GM23338 (cell line): ENCODE measurements around the gene FASTKD1. TPM values are rescaled to one million over a fixed set of nuclear protein-coding genes. Genes with fewer than 3 reads are reported as not detected.
"Not testable (repeated sequence)": the region's sequence is repeated elsewhere in the genome, so short reads cannot be mapped to it uniquely, and the experiment has no call there.

Experiments
- ATAC-seq: fragments of 200-7000 bp; cut with Tn5 transposase; 3 replicates; pipeline ENCODE4 v1.9.1; 2020
- DNase-seq: peaks from one replicate; pipeline ENCODE4 v3.0.0-alpha.2; 2015; ENCODE audit warnings: low spot score
- H2AFZ ChIP-seq: fragments of 200-600 bp; sonication (generic); 2 replicates; pipeline ENCODE4 v1.8.0; 2016; ENCODE audit warnings: antibody characterized with exemption, mild to moderate bottlenecking, moderate library complexity
- H3F3A ChIP-seq: fragments of 200-600 bp; sonication (generic); replicated peaks from 2 replicates; pipeline ENCODE4 v1.8.0; 2017; ENCODE audit warnings: antibody characterized with exemption, mixed run types, low read depth
- H3K27ac ChIP-seq: fragments of 200-600 bp; sonication (generic); 2 replicates; pipeline ENCODE4 v1.6.1; 2016; ENCODE audit warnings: low read depth
- H3K27me3 ChIP-seq: fragments of 200-600 bp; sonication (generic); 2 replicates; pipeline ENCODE4 v1.8.0; 2016; ENCODE audit warnings: mild to moderate bottlenecking, mixed run types, moderate library complexity; ENCODE audit not compliant: insufficient read depth
- H3K36me3 ChIP-seq: fragments of 200-600 bp; sonication (generic); 2 replicates; pipeline ENCODE4 v1.8.0; 2016; ENCODE audit warnings: mild to moderate bottlenecking; ENCODE audit not compliant: insufficient read depth
- H3K4me1 ChIP-seq: fragments of 200-600 bp; sonication (generic); 2 replicates; pipeline ENCODE4 v1.8.0; 2016; ENCODE audit warnings: mild to moderate bottlenecking, moderate library complexity; ENCODE audit not compliant: insufficient read depth
- H3K4me2 ChIP-seq: fragments of 200-600 bp; sonication (generic); 2 replicates; pipeline ENCODE4 v1.7.1; 2017; ENCODE audit warnings: mixed run types
- H3K4me3 ChIP-seq: fragments of 200-600 bp; sonication (generic); 2 replicates; pipeline ENCODE4 v1.6.1; 2016; ENCODE audit warnings: mixed run types
- H3K79me2 ChIP-seq: fragments of 200-600 bp; sonication (generic); replicated peaks from 2 replicates; pipeline ENCODE4 v1.8.0; 2017; ENCODE audit warnings: mild to moderate bottlenecking; ENCODE audit not compliant: insufficient read depth
- H3K9me2 ChIP-seq: fragments of 200-600 bp; sonication (generic); 2 replicates; pipeline ENCODE4 v1.8.0; 2017; ENCODE audit not compliant: insufficient read depth
- H4K20me1 ChIP-seq: fragments of 200-600 bp; sonication (generic); replicated peaks from 2 replicates; pipeline ENCODE4 v1.8.0; 2017; ENCODE audit warnings: mild to moderate bottlenecking; ENCODE audit not compliant: insufficient read depth
- H3K27ac Mint-ChIP-seq: 2 replicates; pipeline ENCODE4 v1.8.0; 2020; ENCODE audit warnings: inconsistent platforms, mild to moderate bottlenecking, moderate library complexity, mixed read lengths
- H3K27me3 Mint-ChIP-seq: 3 replicates; pipeline ENCODE4 v1.8.0; 2022; ENCODE audit warnings: low read depth, mild to moderate bottlenecking, moderate library complexity, mixed read lengths, inconsistent platforms; ENCODE audit not compliant: insufficient read depth, poor library complexity
- H3K36me3 Mint-ChIP-seq: 3 replicates; pipeline ENCODE4 v1.8.0; 2021; ENCODE audit warnings: low read depth, mild to moderate bottlenecking, inconsistent platforms, moderate library complexity, mixed read lengths
- H3K4me1 Mint-ChIP-seq: 3 replicates; pipeline ENCODE4 v1.8.0; 2020; ENCODE audit warnings: mild to moderate bottlenecking, inconsistent platforms, mixed read lengths
- H3K4me3 Mint-ChIP-seq: 3 replicates; pipeline ENCODE4 v1.8.0; 2021; ENCODE audit warnings: moderate library complexity, mild to moderate bottlenecking, inconsistent platforms, mixed read lengths
- H3K9me3 Mint-ChIP-seq: 3 replicates; pipeline ENCODE4 v1.8.0; 2020; ENCODE audit warnings: moderate library complexity, mild to moderate bottlenecking, inconsistent platforms, mixed read lengths
- CTCF ChIP-seq, 2 experiments: fragments of 200-600 bp in 1 of 2; sonication (generic) in 1 of 2; conservative IDR thresholded peaks; 2 replicates each; pipeline versions ENCODE4 v1.5.1 to v1.6.1; 2016 to 2017; ENCODE audit warnings: antibody characterized with exemption in 2 of 2, low read depth in 2 of 2, mild to moderate bottlenecking in 2 of 2, moderate library complexity in 1 of 2
- EZH2 ChIP-seq: fragments of 200-600 bp; sonication (generic); IDR thresholded peaks from one replicate; pipeline ENCODE4 v1.8.0; 2017; ENCODE audit warnings: antibody characterized with exemption, mild to moderate bottlenecking, low read depth; ENCODE audit not compliant: unreplicated experiment
- ZNF462 ChIP-seq: fragments of 250-450 bp; sonication (Bioruptor Pico); IDR thresholded peaks from 2 replicates; pipeline ENCODE4 v1.5.0; 2020; ENCODE audit warnings: mild to moderate bottlenecking, moderate library complexity
- polyA plus RNA-seq: library from polyadenylated mRNA; unstranded; fragments of >200 nt; fragmentation: Nextera tagmentation; extraction: Ambion mirVana; gene quantifications from 2 replicates; pipeline ENCODE4 v1.2.1, GENCODE V29; 2016
- total RNA-seq: library from RNA; depleted of rRNA; stranded (reverse); fragments of >200 nt; shearing (Covaris generic); gene quantifications from 2 replicates; pipeline ENCODE4 v1.2.3, GENCODE V29; 2014

The FASTKD1 gene
- total and polyA plus RNA-seq, 2 experiments from 2014 or later, result 49.0 to 53.3 TPM

- no peak for TF ChIP-seq ZNF462 (CRISPR knock-in tag)
- no peak for TF ChIP-seq CTCF (conservative IDR thresholded peaks at IDR 0.05; ENCODE audit: low read depth in 2 of 2)
- TF ChIP-seq EZH2, result no peak
Observed at GRCh38 chr2:169562519-169562918, 11.1 kb downstream of the FASTKD1 start (continued).

- H3K36me3 Mint-ChIP-seq, result peaks cover 42% of the 10 kb centered on the region
- H3K4me1 ChIP-seq, H3K27me3 ChIP-seq, H3K27ac ChIP-seq, H3K9me3 Mint-ChIP-seq, H3K9me2 ChIP-seq, H3K27ac Mint-ChIP-seq, H3K27me3 Mint-ChIP-seq, H3K79me2 ChIP-seq, ATAC-seq, H3K4me3 ChIP-seq, H3K4me1 Mint-ChIP-seq, H4K20me1 ChIP-seq, DNase-seq, H3K4me3 Mint-ChIP-seq, H2AFZ ChIP-seq, H3F3A ChIP-seq, H3K4me2 ChIP-seq: not testable (repeated sequence)
- peaks cover 12% of the 10 kb centered on the region; the same call in 1 of the 2 replicates for H3K36me3 ChIP-seq
Observed at GRCh38 chr2:169562084-169562483, 11.6 kb downstream of the FASTKD1 start.
